ENCODE measurements around the gene PTPRN2.
"Not testable (repeated sequence)": the region's sequence is repeated elsewhere in the genome, so short reads cannot be mapped to it uniquely, and the experiment has no call there.

The PTPRN2 gene

DNA sequence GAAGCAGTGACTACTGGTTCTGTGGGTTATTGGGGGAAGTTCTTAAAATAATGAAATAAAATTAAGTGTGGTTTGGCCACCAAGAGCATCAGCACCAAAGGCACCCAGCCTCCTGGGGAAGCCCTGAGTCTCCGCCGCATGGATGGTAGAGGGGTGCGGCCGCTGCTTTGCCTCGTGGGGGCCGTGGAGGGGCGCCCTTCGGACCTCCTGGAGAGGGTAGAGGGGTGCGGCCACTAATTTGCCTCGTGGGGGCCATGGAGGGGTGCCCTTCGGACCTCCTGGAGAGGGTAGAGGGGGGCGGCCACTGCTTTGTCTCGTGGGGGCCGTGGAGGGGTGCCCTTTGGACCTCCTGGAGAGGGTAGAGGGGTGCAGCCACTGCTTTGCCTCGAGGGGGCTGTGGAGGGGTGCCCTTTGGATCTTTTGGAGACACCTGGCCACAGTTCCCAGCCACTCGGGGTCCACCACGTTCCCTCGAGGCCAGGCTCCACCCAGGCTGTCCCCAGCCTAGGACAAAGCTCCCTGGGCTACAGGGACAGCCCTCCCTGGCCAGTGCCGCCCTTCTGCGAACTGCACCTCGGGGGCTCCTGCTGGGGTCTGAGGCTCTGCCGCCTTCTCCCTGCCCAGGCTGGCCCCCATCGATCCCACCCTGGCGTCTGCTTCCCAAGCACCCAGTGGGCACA, 535.1 kb downstream of the PTPRN2 start:
- in situ Hi-C loops (cut with HindIII; ENCODE audit: low sequenced_read_pairs), result no loop called here

DNA sequence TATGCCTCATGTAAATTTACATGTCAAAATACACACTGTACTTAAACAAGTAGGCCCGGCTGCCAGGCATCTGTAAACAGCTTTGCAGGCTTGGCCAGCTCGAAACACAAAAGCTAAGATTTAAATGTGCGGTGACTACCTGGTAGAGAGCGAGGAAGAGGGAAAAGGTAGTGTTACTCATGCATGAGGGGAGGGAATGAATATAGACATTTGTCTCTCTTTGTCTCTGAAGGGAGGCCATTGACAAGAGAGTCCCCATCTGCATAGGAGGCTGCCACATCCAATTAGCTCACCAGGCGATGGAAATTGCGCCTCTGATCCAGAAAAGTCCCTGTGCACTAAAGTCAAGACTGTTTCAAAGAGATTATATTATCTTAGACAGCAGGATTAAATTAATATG, 535.8 kb downstream of the PTPRN2 start:
- in situ Hi-C loops (cut with HindIII; ENCODE audit: low sequenced_read_pairs), result no loop called here

DNA sequence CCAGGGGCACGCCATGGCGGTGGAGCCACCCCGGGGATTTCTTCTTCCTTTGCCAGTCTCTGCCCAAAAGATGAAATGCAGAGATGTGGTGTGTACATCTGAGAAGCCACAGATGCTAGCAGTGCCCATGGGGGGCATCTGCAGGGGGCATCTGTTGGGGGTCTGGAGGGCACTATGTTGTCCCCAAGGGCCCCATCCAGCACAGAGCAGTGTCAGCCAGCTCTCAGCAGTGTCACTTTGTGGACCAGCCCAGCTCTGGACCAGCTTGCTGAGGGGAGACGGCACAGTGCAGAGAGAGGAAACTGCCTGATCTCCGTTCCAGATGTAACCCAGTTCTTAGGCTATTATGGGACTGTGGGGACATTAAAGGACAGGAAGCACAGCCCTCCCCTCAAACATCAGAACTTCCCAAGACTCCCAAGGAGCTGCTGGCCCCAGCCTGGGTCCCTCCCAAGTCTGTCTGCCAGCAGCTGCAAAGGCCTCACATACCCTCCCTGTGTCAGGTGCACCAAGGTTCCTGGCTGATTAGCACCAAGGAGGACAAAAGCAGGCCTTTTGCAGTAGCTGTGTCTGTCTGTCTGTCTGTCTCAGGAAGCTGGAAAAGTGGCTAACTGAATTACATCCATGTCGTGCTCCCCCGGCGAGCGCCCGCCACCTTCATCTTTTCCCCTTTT, 536.5 kb downstream of the PTPRN2 start:
- in situ Hi-C loops (cut with HindIII; ENCODE audit: low sequenced_read_pairs), result no loop called here

DNA sequence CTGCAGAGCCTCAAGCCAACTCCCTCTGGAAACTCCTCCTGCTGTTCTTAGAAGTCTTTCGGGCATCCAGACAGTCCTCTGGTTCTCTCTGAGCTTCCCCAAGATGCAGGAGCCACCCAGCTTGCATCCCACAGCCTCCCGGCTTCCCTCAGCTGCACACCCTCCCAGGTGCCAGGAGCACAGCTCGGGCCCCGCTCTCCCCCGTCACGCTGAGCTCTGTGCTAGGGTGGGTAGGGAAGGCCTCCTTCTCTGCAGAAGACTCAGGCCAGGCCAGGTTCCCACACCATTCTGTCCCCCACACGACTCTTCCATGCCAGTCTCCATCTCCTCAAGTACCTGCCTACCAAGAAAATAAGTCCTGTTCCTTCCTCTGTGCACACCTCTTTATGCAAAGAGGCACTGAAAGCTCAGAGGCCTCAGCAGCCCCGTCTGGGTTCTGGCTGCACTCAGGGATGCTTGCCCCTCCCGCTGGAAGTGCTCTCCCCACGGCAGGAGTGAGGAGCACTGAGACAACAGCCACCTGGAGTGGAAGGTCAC, 537.1 kb downstream of the PTPRN2 start:
- in situ Hi-C loops (cut with HindIII; ENCODE audit: low sequenced_read_pairs), result no loop called here

GRCh38 chr7:158049271-158049670, 538.4 kb downstream of the PTPRN2 start:
- in situ Hi-C loops (cut with HindIII; ENCODE audit: low sequenced_read_pairs), result no loop called here

DNA sequence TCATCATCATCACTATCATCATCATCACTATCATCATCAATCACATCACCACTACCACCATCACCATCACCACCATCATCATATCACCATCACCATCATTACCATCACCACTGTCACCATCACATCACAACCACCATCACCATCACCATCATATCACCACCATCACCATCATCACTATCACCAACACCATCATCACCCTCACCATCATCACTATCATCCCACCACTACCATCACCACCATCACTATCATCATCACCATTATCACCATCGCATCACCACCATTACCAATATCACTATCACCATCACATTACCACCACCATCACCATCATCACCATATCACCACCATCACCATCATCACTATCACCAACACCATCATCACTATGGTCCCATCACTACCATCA, 539.1 kb downstream of the PTPRN2 start:
- in situ Hi-C loops (cut with HindIII; ENCODE audit: low sequenced_read_pairs), result no loop called here

- in situ Hi-C loops (cut with HindIII; ENCODE audit: low sequenced_read_pairs), result no loop called here
These were observed 540.1 kb downstream of the PTPRN2 start for GRCh38 chr7:158047391-158048059.

DNA sequence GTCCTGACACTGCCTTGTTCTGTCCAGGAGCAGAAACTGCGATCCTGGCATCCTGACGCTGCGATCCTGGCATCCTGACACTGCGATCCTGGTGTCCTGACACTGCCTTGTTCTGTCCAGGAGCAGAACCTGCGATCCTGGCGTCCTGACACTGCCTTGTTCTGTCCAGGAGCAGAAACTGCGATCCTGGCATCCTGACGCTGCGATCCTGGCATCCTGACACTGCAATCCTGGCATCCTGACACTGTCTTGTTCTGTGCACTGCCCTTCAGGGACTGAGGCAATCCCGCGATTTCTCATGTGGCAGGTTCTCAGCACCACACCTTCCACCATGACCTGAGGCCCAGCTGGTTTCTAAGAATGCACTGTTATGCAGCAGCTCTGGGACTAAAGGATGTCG, 541.4 kb downstream of the PTPRN2 start:
- in situ Hi-C loops (cut with HindIII; ENCODE audit: low sequenced_read_pairs), result not testable (repeated sequence)

DNA sequence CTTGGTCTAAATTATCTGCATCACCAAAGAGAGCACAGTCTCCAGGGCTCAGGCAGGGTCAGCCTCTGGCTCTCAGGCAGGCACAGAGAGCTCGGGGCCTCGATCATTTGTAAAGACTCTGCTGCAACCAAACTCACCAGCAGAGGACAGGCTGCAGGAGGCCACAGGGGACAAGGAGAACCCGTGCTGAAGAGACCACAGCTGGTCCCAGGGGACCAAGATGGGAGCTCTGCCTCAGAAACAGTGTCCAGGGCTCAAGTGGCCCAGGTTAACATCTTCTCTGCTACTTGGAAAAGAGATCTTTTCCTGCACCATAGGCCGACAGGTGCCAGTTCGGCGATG, 543.2 kb downstream of the PTPRN2 start:
- in situ Hi-C loops (cut with HindIII; ENCODE audit: low sequenced_read_pairs), result no loop called here

DNA sequence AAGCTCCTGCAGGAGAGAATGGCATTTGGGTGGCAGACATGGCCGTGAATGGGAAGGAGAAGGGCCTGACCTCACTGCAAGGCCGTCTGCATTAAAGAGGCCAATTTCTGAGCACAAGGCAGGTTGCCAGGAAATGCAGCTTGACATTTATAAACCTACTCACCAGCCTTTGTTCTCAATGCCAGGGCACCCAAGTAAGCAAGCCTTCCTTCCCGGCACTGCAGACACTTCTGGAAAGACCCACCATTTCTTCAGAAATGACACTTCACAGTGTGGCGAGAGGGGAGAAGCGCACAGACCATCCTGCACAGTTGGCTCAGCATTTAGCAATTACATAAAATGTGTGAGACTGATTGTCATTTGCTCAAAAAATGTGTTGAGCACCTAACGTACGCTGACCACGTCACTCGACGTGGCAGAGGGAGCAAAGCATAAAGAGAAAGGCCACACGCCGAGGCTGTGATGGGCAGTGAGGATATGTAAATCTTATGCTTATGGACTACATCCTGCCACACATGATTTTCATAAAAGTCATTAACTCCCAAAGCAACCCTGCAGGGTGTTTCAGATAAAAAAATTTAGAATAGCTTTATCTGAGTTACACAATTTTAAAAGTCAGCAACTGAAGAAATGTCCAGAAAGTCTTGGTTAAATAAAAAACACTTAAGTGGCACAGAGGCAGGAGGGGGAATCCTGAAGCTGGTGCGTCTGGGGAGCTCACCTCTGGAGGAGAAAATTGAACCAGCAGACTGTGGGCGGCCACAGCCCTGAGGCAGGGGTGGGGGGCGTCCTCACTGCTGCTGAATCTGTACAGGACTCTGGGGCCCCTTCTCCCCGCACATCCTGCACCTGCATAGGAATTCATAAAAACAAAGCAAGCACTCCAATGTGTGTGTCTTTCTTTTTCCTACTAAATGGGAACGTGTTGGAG, 543.8 kb downstream of the PTPRN2 start:
- in situ Hi-C loops (cut with HindIII; ENCODE audit: low sequenced_read_pairs), result no loop called here

DNA sequence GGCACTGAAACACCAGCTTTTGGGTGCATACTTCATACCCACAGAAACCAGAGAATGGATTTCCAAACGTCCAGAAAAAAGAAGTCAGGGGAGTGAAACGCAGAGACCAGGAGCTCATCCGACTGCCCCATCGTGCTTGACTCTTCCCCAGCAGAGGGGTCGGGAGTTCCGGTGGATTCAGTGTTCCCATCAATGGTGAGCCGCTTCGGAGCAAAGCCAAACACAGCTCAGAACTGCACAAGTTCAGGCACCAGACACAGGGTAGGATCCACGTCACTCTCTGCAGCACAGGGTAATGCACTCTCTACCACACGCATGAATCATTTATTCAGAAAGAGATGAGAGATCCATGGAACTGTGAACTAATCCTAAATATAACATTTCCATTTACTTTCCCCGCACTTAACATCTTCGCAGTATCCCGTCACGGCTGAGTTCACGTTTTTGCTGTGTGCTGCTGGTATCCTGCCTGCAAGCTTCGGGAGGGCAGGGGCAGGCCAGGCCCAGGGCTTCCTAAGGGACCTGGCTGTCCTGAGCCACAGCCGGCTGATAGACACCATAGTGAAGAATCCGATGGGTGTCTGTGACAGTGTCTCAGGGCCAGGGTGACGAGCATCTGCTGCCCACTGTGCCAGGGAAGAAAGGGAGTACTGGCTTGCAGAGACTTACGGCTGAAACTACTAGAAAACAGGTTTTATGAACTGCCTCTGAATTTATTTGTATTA, 545.3 kb downstream of the PTPRN2 start:
- in situ Hi-C loops (cut with HindIII; ENCODE audit: low sequenced_read_pairs), result no loop called here

- in situ Hi-C loops (cut with HindIII; ENCODE audit: low sequenced_read_pairs), result no loop called here
These were observed 547.4 kb downstream of the PTPRN2 start for GRCh38 chr7:158040199-158040598.

DNA sequence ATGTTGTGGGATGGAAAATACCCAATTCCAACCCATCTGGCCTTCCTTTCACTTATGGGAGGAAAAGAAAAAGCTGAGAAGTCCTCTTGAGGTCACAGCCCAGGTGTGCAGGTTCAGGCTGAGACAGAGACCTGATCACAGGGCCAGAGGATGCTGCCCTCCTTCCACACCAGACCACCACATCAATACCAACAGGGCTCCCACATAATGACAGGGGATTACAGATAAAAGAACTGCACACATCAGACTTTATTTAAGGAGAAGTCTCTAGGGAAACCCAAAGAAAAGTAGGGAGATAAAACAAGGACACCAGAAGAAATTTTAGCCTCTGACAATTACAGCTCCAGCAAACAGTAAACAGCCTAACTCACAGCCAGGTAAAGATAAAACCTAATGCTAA, 548.4 kb downstream of the PTPRN2 start:
- in situ Hi-C loops (cut with HindIII; ENCODE audit: low sequenced_read_pairs), result no loop called here

DNA sequence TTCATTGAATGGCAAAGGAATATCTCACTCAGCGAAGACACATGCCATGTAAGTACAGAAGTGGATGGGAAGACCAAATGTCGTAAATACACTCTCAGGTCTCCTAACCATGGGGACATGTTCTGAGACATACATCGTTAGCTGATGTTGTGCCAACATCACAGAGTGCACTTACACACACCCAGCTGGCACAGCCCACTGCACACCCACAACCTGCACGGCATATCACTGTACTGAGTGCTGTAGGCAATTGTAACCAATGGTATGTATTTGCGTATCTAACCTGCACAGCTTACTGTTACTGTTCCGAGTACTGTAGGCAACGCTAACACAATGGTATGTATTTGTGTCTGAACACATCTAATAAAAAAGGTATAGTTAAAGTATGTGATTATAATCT, 550.4 kb downstream of the PTPRN2 start:
- in situ Hi-C loops (cut with HindIII; ENCODE audit: low sequenced_read_pairs), result no loop called here

- in situ Hi-C loops (cut with HindIII; ENCODE audit: low sequenced_read_pairs), result no loop called here
These were observed 552.3 kb downstream of the PTPRN2 start for GRCh38 chr7:158035343-158035742.

- in situ Hi-C loops (cut with HindIII; ENCODE audit: low sequenced_read_pairs), result no loop called here
These were observed 553.1 kb downstream of the PTPRN2 start for GRCh38 chr7:158034571-158034970.

DNA sequence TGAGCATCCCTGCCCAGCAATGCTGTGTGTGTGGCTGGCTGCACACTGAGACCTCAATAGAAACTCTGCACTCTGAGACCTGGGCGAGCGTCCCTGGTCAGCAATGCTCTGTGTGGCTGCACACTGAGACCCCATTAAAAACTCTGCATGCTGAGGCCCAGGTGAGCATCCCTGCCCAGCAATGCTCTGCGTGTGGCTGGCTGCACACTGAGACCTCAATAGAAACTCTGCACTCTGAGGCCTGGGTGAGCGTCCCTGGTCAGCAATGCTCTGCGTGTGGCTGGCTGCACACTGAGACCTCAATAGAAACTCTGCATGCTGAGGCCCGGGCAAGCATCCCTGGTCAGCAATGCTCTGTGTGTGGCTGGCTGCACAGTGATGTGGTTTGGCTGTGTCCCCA, 553.7 kb downstream of the PTPRN2 start:
- in situ Hi-C loops (cut with HindIII; ENCODE audit: low sequenced_read_pairs), result not testable (repeated sequence)

DNA sequence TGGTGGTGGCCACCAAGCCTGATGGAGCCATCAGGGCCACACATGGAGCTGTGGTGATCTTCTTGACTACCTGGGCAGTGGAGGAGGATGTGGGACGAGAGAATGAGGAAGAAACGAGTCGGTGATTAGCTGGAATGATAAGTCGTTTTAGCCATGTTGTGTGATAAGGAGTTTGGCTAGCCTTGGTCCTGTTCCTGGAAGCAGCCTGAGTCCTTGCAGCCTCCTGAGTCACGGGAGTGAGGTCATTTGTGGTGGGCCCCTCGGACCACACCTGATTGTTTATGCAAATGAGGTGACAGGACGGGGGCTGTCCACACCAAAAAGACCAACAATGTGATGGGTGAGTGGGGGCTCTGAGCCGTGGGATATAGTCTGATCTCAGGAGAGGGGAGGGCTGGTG, 554.4 kb downstream of the PTPRN2 start:
- in situ Hi-C loops (cut with HindIII; ENCODE audit: low sequenced_read_pairs), result no loop called here

GRCh38 chr7:158032561-158033115, 555.0 kb downstream of the PTPRN2 start:
- in situ Hi-C loops (cut with HindIII; ENCODE audit: low sequenced_read_pairs), result no loop called here

DNA sequence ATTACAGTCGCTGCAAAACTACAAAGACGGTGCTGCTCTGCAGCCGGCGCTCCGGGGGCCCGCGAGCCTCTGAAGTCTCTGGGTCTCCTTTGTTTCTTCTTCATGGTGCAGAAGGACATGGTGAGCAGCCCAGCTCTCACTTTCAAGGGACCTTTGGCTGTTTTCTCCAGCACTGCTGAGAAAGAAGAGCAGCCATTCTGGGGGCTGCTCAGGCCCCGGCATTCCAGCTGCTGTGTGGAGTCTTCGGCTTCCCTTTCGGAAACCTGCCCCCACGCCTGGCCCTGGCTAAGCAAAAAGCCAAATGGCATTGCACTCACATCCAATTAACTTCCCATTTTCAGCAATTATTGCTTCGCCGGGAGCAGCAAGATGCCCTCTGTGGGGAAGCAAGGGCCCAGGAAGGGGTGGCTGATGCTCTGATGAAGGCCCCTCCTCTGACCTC, 555.7 kb downstream of the PTPRN2 start:
- in situ Hi-C loops (cut with HindIII; ENCODE audit: low sequenced_read_pairs), result no loop called here
